Neural crest cell (in vitro differentiated cells): ENCODE results near the gene ZBTB12. TPM values are rescaled to one million over a fixed set of nuclear protein-coding genes. Genes with fewer than 3 reads are reported as not detected.

ENCODE experiments used
- DNase-seq: peaks from one replicate; pipeline ENCODE4 v3.0.0; 2021; ENCODE audit warnings: low read depth, mixed read lengths, low spot score
- H3K27ac Mint-ChIP-seq: one replicate; pipeline ENCODE4 v1.8.0; 2021; ENCODE audit warnings: mild to moderate bottlenecking, mixed read lengths; ENCODE audit not compliant: unreplicated experiment
- H3K27me3 Mint-ChIP-seq: 2 replicates; pipeline ENCODE4 v1.8.0; 2021; ENCODE audit warnings: low read depth, mild to moderate bottlenecking, mixed read lengths
- H3K36me3 Mint-ChIP-seq: 2 replicates; pipeline ENCODE4 v1.8.0; 2021; ENCODE audit warnings: low read depth, mild to moderate bottlenecking, mixed read lengths
- H3K4me1 Mint-ChIP-seq: 2 replicates; pipeline ENCODE4 v1.8.0; 2021; ENCODE audit warnings: mixed read lengths
- H3K4me3 Mint-ChIP-seq: one replicate; pipeline ENCODE4 v1.8.0; 2021; ENCODE audit warnings: mild to moderate bottlenecking, mixed read lengths
- H3K9me3 Mint-ChIP-seq: 2 replicates; pipeline ENCODE4 v1.8.0; 2021; ENCODE audit warnings: mixed read lengths
- CTCF ChIP-seq: fragments of 200-600 bp; sonication (generic); conservative IDR thresholded peaks from 2 replicates; pipeline ENCODE4 v1.5.0; 2021; ENCODE audit warnings: antibody characterized with exemption, mild to moderate bottlenecking
- total RNA-seq: library from RNA; stranded (reverse); gene quantifications from 2 replicates; pipeline ENCODE4 v1.2.1, GENCODE V29; 2021

Gene ZBTB12
- total RNA-seq, 1 donor from 2014 or later = 60.8 TPM

GRCh38 chr6:31947070-31947675, 45.3 kb upstream of the ZBTB12 start:
- Mint-ChIP-seq H3K4me1 (no peaks in the 10 kb centered on the region), H3K27ac (no peak overlapping the region), H3K4me3 (no peak overlapping the region), H3K36me3 (peaks cover 4% of the 10 kb centered on the region), H3K27me3 (peaks cover 53% of the 10 kb centered on the region), H3K9me3 (peaks cover 3% of the 10 kb centered on the region)
- no peak for TF ChIP-seq CTCF
- no peak for DNase-seq

GRCh38 chr6:31946370-31946885, 44.5 kb upstream of the ZBTB12 start:
- Mint-ChIP-seq H3K27me3 (peaks cover 55% of the 10 kb centered on the region), H3K4me3 (no peak overlapping the region)
- no peak for DNase-seq

GRCh38 chr6:31945507-31946369, 43.9 kb upstream of the ZBTB12 start, which contains the start of gene CFB:
CFB (plus strand) TSS chr6:31946095; CDS start chr6:31946222, 127 bp downstream.
- Mint-ChIP-seq H3K27ac (no peak within 1 kb of the TSS), H3K27me3 (peaks cover 55% of the 10 kb centered on the region), H3K36me3 (peaks cover 4% of the 10 kb centered on the region), H3K4me1 (no peaks in the 10 kb centered on the region), H3K9me3 (peaks cover 3% of the 10 kb centered on the region), H3K4me3 (no peak within 1 kb of the TSS)
- DNase-seq = no peak
- no peak for TF ChIP-seq CTCF

More at GRCh38 chr6:31946370-31946885, 44.5 kb upstream of the ZBTB12 start:
- TF ChIP-seq CTCF = no peak
- no peak overlapping the region for H3K27ac Mint-ChIP-seq
- no peaks in the 10 kb centered on the region for H3K4me1 Mint-ChIP-seq
- peaks cover 4% of the 10 kb centered on the region for H3K36me3 Mint-ChIP-seq
- peaks cover 3% of the 10 kb centered on the region for H3K9me3 Mint-ChIP-seq

GRCh38 chr6:31945154-31945506, 43.2 kb upstream of the ZBTB12 start:
- no peak overlapping the region for H3K27ac Mint-ChIP-seq
- TF ChIP-seq CTCF = no peak
- no peak for DNase-seq
- H3K9me3 Mint-ChIP-seq = peaks cover 3% of the 10 kb centered on the region
- H3K4me1 Mint-ChIP-seq = no peaks in the 10 kb centered on the region
- peaks cover 4% of the 10 kb centered on the region for H3K36me3 Mint-ChIP-seq
- H3K4me3 Mint-ChIP-seq = no peak overlapping the region
- peaks cover 60% of the 10 kb centered on the region for H3K27me3 Mint-ChIP-seq

- Mint-ChIP-seq H3K4me3 (no peak overlapping the region), H3K9me3 (peaks cover 3% of the 10 kb centered on the region), H3K36me3 (no peaks in the 10 kb centered on the region), H3K27me3 (peaks cover 60% of the 10 kb centered on the region), H3K27ac (no peak overlapping the region), H3K4me1 (no peaks in the 10 kb centered on the region)
- no peak for DNase-seq
- no peak for TF ChIP-seq CTCF
Measured at GRCh38 chr6:31943742-31944141, 41.9 kb upstream of the ZBTB12 start.
